ENCODE results near the gene MALRD1.

- TF ChIP-seq CTCF (IDR thresholded peaks at IDR 0.05; ENCODE audit: low read depth, low read length) (no peak), EZH2phosphoT487 (IDR thresholded peaks at IDR 0.05; ENCODE audit: low read depth) (no peak)
Measured at GRCh38 chr10:19049567-19049966, 966 bp downstream of the MALRD1 start.

Data from OCI-LY3 (cell line).